Stomach (tissue), 4 donors: ENCODE results near the gene GTF3C2.

Experiments
- CTCF ChIP-seq, 7 experiments: fragments of 450-650 bp in 4 of 7; fragments of 200-600 bp in 3 of 7; sonication (generic) in 3 of 7; IDR thresholded peaks; one replicate each; pipeline ENCODE4 v1.5.1; 2016 to 2019; ENCODE audit warnings: antibody characterized with exemption in 7 of 7, control low read depth in 2 of 7, mild to moderate bottlenecking in 1 of 7
- POLR2A ChIP-seq, 4 donors: fragments of 450-650 bp; IDR thresholded peaks; one replicate each; pipeline ENCODE4 v1.6.1; 2016; ENCODE audit warnings: antibody characterized with exemption in 4 of 4, control low read depth in 2 of 4, mild to moderate bottlenecking in 1 of 4, moderate library complexity in 1 of 4
- POLR2AphosphoS5 ChIP-seq, 3 donors: sonication (generic); formaldehyde crosslinking; IDR thresholded peaks; one replicate each; pipeline ENCODE4 v1.6.1; 2016; ENCODE audit warnings: antibody characterized with exemption in 3 of 3

GRCh38 chr2:27307545-27308358 lies 48.8 kb downstream of the GTF3C2 start:
- TF ChIP-seq CTCF (IDR thresholded peaks at IDR 0.05) (no peak), POLR2A (IDR thresholded peaks at IDR 0.05) (no peak), POLR2AphosphoS5 (IDR thresholded peaks at IDR 0.05) (no peak)
